Measurements from ENCODE around the gene CAMK1D. TPM values are rescaled to one million over a fixed set of nuclear protein-coding genes. Genes with fewer than 3 reads are reported as not detected.

Gene CAMK1D
- total and polyA plus RNA-seq, 2 of the 8 experiments (the other 6 are each of a cell fraction or from before 2014, with no cell fraction given) = 3.5 to 10.6 TPM

DNA sequence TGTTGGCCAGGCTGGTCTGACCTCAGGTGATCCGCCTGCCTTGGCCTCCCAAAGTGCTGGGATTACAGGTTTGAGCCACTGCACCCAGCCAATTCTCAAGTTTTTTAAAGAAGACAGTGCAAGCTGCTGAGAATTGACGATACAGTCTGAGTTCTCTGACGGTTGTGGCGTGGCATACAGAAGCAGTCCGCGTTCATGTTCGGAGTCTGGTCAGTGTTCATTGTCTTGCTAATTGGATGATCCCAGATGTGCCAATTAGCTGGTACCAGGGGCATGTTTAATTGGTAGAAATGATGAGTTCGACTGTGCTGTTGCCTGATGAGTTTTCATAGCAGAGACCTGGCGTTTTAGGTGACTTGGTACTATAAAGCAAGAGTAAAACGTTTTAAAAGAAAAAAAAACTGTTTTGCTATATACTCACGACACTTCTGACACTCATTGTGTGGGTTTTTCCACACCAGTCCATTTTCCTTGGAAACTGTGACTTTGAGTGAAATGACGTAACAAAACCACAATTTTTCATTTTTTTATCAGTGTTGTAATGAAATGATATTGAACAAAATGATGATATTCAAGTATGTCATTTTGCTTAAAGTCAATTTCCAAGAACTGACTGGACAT is 32.3 kb downstream of the CAMK1D start (continued):
- no peak for TF ChIP-seq HDAC6 (IDR thresholded peaks at IDR 0.05; ENCODE audit: low read depth, low read length)
- no peak for TF ChIP-seq TEAD4 (IDR thresholded peaks at IDR 0.05; ENCODE audit: low read depth, low read length)
- no peak for TF ChIP-seq KDM5A (IDR thresholded peaks at IDR 0.05; ENCODE audit: low read length)
- TF ChIP-seq JUN (IDR thresholded peaks at IDR 0.05; ENCODE audit: low read depth, low read length) = no peak
- TF ChIP-seq FOSL1 (IDR thresholded peaks at IDR 0.05; ENCODE audit: insufficient read depth, low read depth, low read length) = no peak
- no peak for TF ChIP-seq ZNF274 (IDR thresholded peaks at IDR 0.05; ENCODE audit: borderline replicate concordance, extremely low read depth, low read length)
- no peak for TF ChIP-seq RNF2 (IDR thresholded peaks at IDR 0.05; ENCODE audit: borderline replicate concordance, low read depth, low read length, missing control alignments, poor library complexity, severe bottlenecking)
- TF ChIP-seq SIN3A (conservative IDR thresholded peaks at IDR 0.05 in 1 of 2, IDR thresholded peaks at IDR 0.05 in 1 of 2; ENCODE audit: low read depth in 1 of 2, low read length in 2 of 2) = no peak

Measured in H1 (cell line).